Panc1 (cell line): ENCODE measurements around the gene LOXL1. TPM values are rescaled to one million over a fixed set of nuclear protein-coding genes. Genes with fewer than 3 reads are reported as not detected.
A peak's percentile ranks its signal among the peaks of the same experiment; 100 is the strongest.

ENCODE experiments used
- ATAC-seq: fragments of 200-7000 bp; cut with Tn5 transposase; 2 replicates; pipeline ENCODE4 v1.9.1; 2020; ENCODE audit warnings: mild to moderate bottlenecking, moderate library complexity
- BruUV-seq: library from RNA; stranded (reverse); fragments of 400-500 nt; replicated peaks from 2 replicates; lab custom pipeline; 2021; lab: Mats Ljungman, UMichigan
- CTCF ChIA-PET: fragments of 300-600 bp; sonication (Branson Sonifier 250); formaldehyde crosslinking; loops from one replicate; lab custom pipeline; 2022; ENCODE audit warnings: antibody characterized with exemption; lab: Charles Lee
- POLR2A ChIA-PET: fragments of 300-600 bp; sonication (Branson Sonifier 250); formaldehyde crosslinking; loops from one replicate; lab custom pipeline; 2022; ENCODE audit warnings: antibody characterized with exemption; lab: Charles Lee
- DNase-seq: peaks from one replicate; pipeline ENCODE4 v3.0.0-alpha.2; 2010; ENCODE audit warnings: low read depth, low spot score
- H3K27ac ChIP-seq: 2 replicates; pipeline ENCODE4 v1.5.1; 2011; ENCODE audit warnings: mild to moderate bottlenecking, low read length, inconsistent platforms
- H3K27me3 ChIP-seq: fragments of 200-500 bp; sonication (Bioruptor generic); 2 replicates; pipeline ENCODE4 v1.6.0; 2014; ENCODE audit warnings: low read length, inconsistent platforms; ENCODE audit not compliant: control insufficient read depth, insufficient read depth
- H3K36me3 ChIP-seq: fragments of 200-500 bp; sonication (Bioruptor generic); 2 replicates; pipeline ENCODE4 v1.5.1; 2014; ENCODE audit warnings: inconsistent platforms, mild to moderate bottlenecking, low read length, moderate library complexity; ENCODE audit not compliant: control insufficient read depth, insufficient read depth
- H3K4me1 ChIP-seq: 2 replicates; pipeline ENCODE4 v1.5.1; 2011; ENCODE audit warnings: inconsistent platforms, mild to moderate bottlenecking, low read length, moderate library complexity; ENCODE audit not compliant: control insufficient read depth, insufficient read depth
- H3K4me3 ChIP-seq, 2 experiments: 2 replicates each; pipeline ENCODE4 v1.5.1; 2011 to 2012; ENCODE audit warnings: low read depth in 2 of 2, low read length in 2 of 2, mild to moderate bottlenecking in 2 of 2, inconsistent platforms in 1 of 2, moderate library complexity in 1 of 2
- H3K9me3 ChIP-seq: fragments of 200-500 bp; sonication (Bioruptor generic); 2 replicates; pipeline ENCODE4 v1.5.1; 2014; ENCODE audit warnings: low read depth, mild to moderate bottlenecking, inconsistent platforms, low read length, moderate library complexity; ENCODE audit not compliant: control insufficient read depth, insufficient read depth
- CTCF ChIP-seq: fragments of 450-650 bp; IDR thresholded peaks from 2 replicates; pipeline ENCODE4 v1.5.1; 2017; ENCODE audit warnings: mild to moderate bottlenecking
- POLR2AphosphoS5 ChIP-seq: IDR thresholded peaks from 2 replicates; pipeline ENCODE4 v1.6.1; 2012; ENCODE audit warnings: mild to moderate bottlenecking, low read depth, low read length, moderate library complexity
- REST ChIP-seq, 2 experiments: IDR thresholded peaks; 2 replicates each; pipeline ENCODE4 v1.6.1; 2011 to 2012; ENCODE audit warnings: low read depth in 2 of 2, control low read depth in 1 of 2, low read length in 1 of 2, mild to moderate bottlenecking in 1 of 2, moderate library complexity in 1 of 2; ENCODE audit not compliant: insufficient read depth in 1 of 2
- SIN3A ChIP-seq: IDR thresholded peaks from 2 replicates; pipeline ENCODE4 v1.6.1; 2012; ENCODE audit warnings: low read depth, mild to moderate bottlenecking, low read length, moderate library complexity, borderline replicate concordance; ENCODE audit not compliant: insufficient read depth
- TCF7L2 ChIP-seq: IDR thresholded peaks from 2 replicates; pipeline ENCODE4 v1.6.1; 2011; ENCODE audit warnings: mild to moderate bottlenecking, low read depth, low read length, inconsistent platforms
- in situ Hi-C: cut with HindIII; loops from 2 replicates; pipeline ENCODE4 v1.10.0; 2016; ENCODE audit warnings: low sequenced_read_pairs, low pct_unique_long_range_greater_than_20kb
- intact Hi-C: fragments of 100-400 bp; cut with micrococcal nuclease; formaldehyde crosslinking; loops from one replicate; pipeline ENCODE4 v1.10.0; 2022; ENCODE audit not compliant: unreplicated experiment
- total RNA-seq: library from RNA; stranded (reverse); gene quantifications from one replicate; pipeline ENCODE4 v1.2.1, GENCODE V29; 2021; ENCODE audit not compliant: unreplicated experiment

Gene LOXL1
- total RNA-seq, 1 experiment from 2014 or later: 18.6 TPM

GRCh38 chr15:73912030-73912596 is 14.1 kb upstream of the LOXL1 start:
- in situ Hi-C loops (no loop called here), intact Hi-C loops (no loop called here)
- ChIA-PET CTCF (no interaction called here), POLR2A (no interaction called here)
- H3K9me3 ChIP-seq: no peaks in the 10 kb centered on the region
- H3K4me1 ChIP-seq: no peaks in the 10 kb centered on the region
- no TSS peak for BruUV-seq
- H3K27ac ChIP-seq: no peak overlapping the region
- H3K4me3 ChIP-seq: no peak overlapping the region
- H3K27me3 ChIP-seq: no peaks in the 10 kb centered on the region; the same call in 1 of the 2 replicates
- ATAC-seq (no peak), DNase-seq (no peak)
- TF ChIP-seq TCF7L2: no peak
- TF ChIP-seq REST (IDR thresholded peaks at IDR 0.05; ENCODE audit: insufficient read depth in 1 of 2, low read depth in 2 of 2, low read length in 1 of 2): no peak
- TF ChIP-seq CTCF: no peak
- no peak for TF ChIP-seq POLR2AphosphoS5
- TF ChIP-seq SIN3A: no peak
- no peaks in the 10 kb centered on the region for H3K36me3 ChIP-seq

- DNase-seq: no peak
- CTCF ChIA-PET: interaction anchor here (0.7 kb wide), 1 partner anchor 53 kb away, joined by 3 read pairs; no protein-coding TSS in a partner anchor
- H3K4me1 ChIP-seq: no peaks in the 10 kb centered on the region
- no TSS peak for BruUV-seq
- H3K4me3 ChIP-seq: no peak overlapping the region
- TF ChIP-seq REST (IDR thresholded peaks at IDR 0.05; ENCODE audit: insufficient read depth in 1 of 2, low read depth in 2 of 2, low read length in 1 of 2): no peak
- no peak for TF ChIP-seq CTCF
- no peak for TF ChIP-seq TCF7L2
- TF ChIP-seq POLR2AphosphoS5: no peak
- TF ChIP-seq SIN3A: no peak
- ATAC-seq: peak; percentile 42; the same call in 1 of the 2 replicates
- intact Hi-C loops (no loop called here), in situ Hi-C loops (no loop called here)
- no peaks in the 10 kb centered on the region for H3K9me3 ChIP-seq
- no peaks in the 10 kb centered on the region for H3K36me3 ChIP-seq
- H3K27me3 ChIP-seq: no peaks in the 10 kb centered on the region
- H3K27ac ChIP-seq: no peak overlapping the region
- POLR2A ChIA-PET: interaction anchor here (0.6 kb wide), 1 partner anchor 8 kb away, joined by 3 read pairs; no protein-coding TSS in a partner anchor
These were observed 12.1 kb upstream of the LOXL1 start for GRCh38 chr15:73914145-73914544.
